Left ventricle myocardium inferior (tissue), 1 donor: Measurements from ENCODE around the gene FUBP1. TPM values are rescaled to one million over a fixed set of nuclear protein-coding genes. Genes with fewer than 3 reads are reported as not detected.

Experiments used
- DNase-seq: peaks from one replicate; pipeline ENCODE4 v3.0.0-alpha.2; 2020
- H3K27ac ChIP-seq: fragments of 200-600 bp; replicated peaks from 2 replicates; pipeline ENCODE4 v1.8.0; 2021
- H3K27me3 ChIP-seq: fragments of 200-600 bp; 2 replicates; pipeline ENCODE4 v1.8.0; 2021; ENCODE audit warnings: low read depth
- H3K36me3 ChIP-seq: fragments of 200-600 bp; 2 replicates; pipeline ENCODE4 v1.8.0; 2021
- H3K4me1 ChIP-seq: fragments of 200-600 bp; 2 replicates; pipeline ENCODE4 v1.8.0; 2021
- H3K4me3 ChIP-seq: fragments of 200-600 bp; 2 replicates; pipeline ENCODE4 v1.8.0; 2021; ENCODE audit warnings: mild to moderate bottlenecking, moderate library complexity
- H3K9me3 ChIP-seq: fragments of 200-600 bp; replicated peaks from 2 replicates; pipeline ENCODE4 v1.8.0; 2021
- CTCF ChIP-seq: fragments of 200-600 bp; IDR thresholded peaks from 2 replicates; pipeline ENCODE4 v1.8.0; 2021; ENCODE audit warnings: antibody characterized with exemption, mild to moderate bottlenecking, borderline replicate concordance
- intact Hi-C: fragments of 100-400 bp; cut with micrococcal nuclease; formaldehyde crosslinking; loops from one replicate; pipeline ENCODE4 v1.11.0; 2022
- total RNA-seq: library from RNA; stranded (reverse); fragmentation: NEBNext Ultra II Directional; extraction: Animal tissue kit (Norgen Biotek cat#: 25700); gene quantifications from one replicate; pipeline ENCODE4 v1.2.1, GENCODE V29; 2021
- donor health status: DM: no; HTN: yes; CAD: no; lungs with severe emphysema.

Gene FUBP1
- total RNA-seq, 1 donor from 2014 or later = 55.7 TPM

DNA sequence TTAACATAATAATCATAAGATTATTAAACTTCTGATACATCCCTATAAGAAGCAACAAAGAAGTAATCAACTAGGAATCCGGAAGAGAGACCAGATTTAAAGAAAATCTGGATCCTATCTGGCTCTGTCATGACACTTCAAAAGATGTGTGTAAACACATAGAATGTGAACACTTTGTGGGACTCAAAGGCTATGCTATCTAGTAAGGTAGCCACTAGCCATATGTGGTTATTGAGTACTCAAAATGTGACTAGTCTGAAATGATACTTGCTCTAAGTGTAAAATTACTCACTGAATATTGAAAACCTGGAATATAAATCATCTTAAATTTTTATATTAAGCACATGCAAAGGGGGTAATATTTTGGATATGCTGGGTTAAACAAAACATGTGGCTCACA is 8.7 kb downstream of the FUBP1 start:
- Histone ChIP-seq H3K36me3 (peaks cover 56% of the 10 kb centered on the region), H3K27ac (no peak overlapping the region), H3K9me3 (no peaks in the 10 kb centered on the region), H3K4me3 (no peak overlapping the region), H3K4me1 (peaks cover 71% of the 10 kb centered on the region), H3K27me3 (no peaks in the 10 kb centered on the region)
- intact Hi-C loops = no loop called here
- DNase-seq = no peak
- no peak for TF ChIP-seq CTCF

DNA sequence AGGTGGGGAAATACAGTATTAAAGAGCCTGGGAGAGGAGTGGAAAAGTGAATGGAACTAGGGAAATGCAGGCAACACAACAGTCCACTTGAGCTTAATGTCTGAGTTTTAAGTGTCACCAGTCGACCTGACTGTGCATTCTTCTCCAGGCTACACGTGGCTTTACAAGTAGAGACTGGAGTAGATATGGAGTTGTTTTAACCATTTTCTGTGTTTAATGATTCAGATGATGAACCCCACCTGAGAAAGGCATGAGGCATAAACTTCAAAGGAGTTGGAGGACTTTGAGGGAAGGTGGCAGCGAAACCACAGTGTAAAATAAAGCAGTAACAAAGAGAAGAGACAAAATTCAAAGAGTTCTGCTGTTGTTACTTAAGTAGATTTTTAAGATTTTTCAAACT is 12.6 kb downstream of the FUBP1 start:
- no peak for DNase-seq
- Histone ChIP-seq H3K36me3 (peaks cover 84% of the 10 kb centered on the region), H3K4me3 (no peak overlapping the region), H3K4me1 (peaks cover 38% of the 10 kb centered on the region), H3K27ac (no peak overlapping the region), H3K27me3 (no peaks in the 10 kb centered on the region), H3K9me3 (no peaks in the 10 kb centered on the region)
- TF ChIP-seq CTCF = no peak
- intact Hi-C loops = no loop called here

- H3K36me3 ChIP-seq = peaks cover 100% of the 10 kb centered on the region
- H3K4me1 ChIP-seq = no peaks in the 10 kb centered on the region
- DNase-seq = no peak
- H3K9me3 ChIP-seq = no peaks in the 10 kb centered on the region
- intact Hi-C loops = no loop called here
- H3K27ac ChIP-seq = no peak overlapping the region
- no peaks in the 10 kb centered on the region for H3K27me3 ChIP-seq
- H3K4me3 ChIP-seq = no peak overlapping the region
- no peak for TF ChIP-seq CTCF
These were observed 17.5 kb downstream of the FUBP1 start for GRCh38 chr1:77961392-77961791.

- Histone ChIP-seq H3K27me3 (no peaks in the 10 kb centered on the region), H3K4me3 (no peak overlapping the region), H3K36me3 (peaks cover 100% of the 10 kb centered on the region), H3K4me1 (no peaks in the 10 kb centered on the region), H3K9me3 (no peaks in the 10 kb centered on the region), H3K27ac (no peak overlapping the region)
- intact Hi-C loops = no loop called here
- TF ChIP-seq CTCF = no peak
- no peak for DNase-seq
These were observed 20.0 kb downstream of the FUBP1 start for GRCh38 chr1:77958850-77959249.

DNA sequence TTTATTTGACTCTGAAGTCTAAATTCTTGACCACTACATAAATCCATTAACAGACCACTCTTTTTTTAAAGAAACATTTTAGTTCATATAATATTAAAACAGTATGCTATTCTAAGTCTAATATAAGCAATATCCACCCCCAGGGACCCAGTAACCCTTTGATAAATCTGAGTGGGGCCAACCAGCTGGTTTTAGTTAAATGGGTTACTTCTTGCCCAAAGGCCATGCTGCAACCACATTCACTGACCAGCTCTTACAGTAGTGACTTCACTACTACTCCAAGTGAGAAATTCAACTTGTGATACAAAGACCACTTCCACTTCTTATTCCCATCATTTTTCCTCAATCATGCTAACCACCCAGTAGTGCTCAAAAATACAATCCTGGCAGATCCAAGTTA is 20.5 kb downstream of the FUBP1 start:
- intact Hi-C loops = no loop called here
- H3K4me1 ChIP-seq = no peaks in the 10 kb centered on the region
- no peak for TF ChIP-seq CTCF
- no peaks in the 10 kb centered on the region for H3K9me3 ChIP-seq
- H3K36me3 ChIP-seq = peaks cover 100% of the 10 kb centered on the region
- H3K27ac ChIP-seq = no peak overlapping the region
- no peak for DNase-seq
- no peaks in the 10 kb centered on the region for H3K27me3 ChIP-seq
- H3K4me3 ChIP-seq = no peak overlapping the region

DNA sequence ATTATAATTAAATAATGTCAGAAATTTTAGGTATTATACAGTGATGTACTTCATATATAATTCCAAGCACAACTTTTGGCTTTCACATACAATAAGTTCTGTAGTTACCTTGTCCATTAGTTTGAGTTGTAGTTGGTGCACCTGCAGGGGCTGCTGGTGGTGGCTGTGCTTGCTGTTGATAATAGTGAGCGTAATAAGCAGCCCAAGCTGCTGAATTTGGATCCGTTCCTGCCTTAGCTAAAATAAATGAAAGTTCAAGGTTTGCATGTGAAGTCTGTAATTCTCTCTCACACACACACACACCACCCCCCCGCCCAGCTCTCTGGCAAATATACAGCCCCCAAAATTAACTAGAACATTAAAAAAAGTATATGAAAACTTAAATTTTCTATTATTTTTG is 22.4 kb downstream of the FUBP1 start:
- Histone ChIP-seq H3K27ac (no peak overlapping the region), H3K9me3 (no peaks in the 10 kb centered on the region), H3K36me3 (peaks cover 98% of the 10 kb centered on the region), H3K4me3 (no peak overlapping the region), H3K4me1 (peaks cover 3% of the 10 kb centered on the region), H3K27me3 (no peaks in the 10 kb centered on the region)
- intact Hi-C loops = no loop called here
- DNase-seq = no peak
- TF ChIP-seq CTCF = no peak
